ENCODE measurements around the gene PRDX3.

DNA sequence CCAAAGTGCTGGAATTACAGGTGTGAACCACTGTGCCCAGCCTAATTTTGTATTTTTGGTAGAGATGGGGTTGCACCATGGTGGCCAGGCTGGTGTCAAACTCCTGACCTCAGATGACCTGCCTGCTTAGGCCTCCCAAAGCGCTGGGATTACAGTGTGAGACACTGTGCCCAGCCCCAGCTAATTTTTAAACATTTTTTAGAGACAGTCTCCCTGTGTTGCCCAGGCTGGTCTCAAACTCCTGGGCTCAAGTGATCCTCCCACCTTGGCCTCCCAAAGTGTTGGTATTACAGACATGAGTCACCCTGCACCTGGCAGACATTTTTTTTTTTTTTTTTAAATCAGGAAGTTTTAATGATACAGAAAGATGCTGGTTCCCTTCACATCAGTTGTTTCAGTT lies 59.2 kb downstream of the PRDX3 start:
- TF ChIP-seq CTCF (conservative IDR thresholded peaks at IDR 0.05 in 1 of 2, IDR thresholded peaks at IDR 0.05 in 1 of 2; ENCODE audit: extremely low read depth in 1 of 2, insufficient read depth in 1 of 2, low read depth in 1 of 2, low read length in 2 of 2): no peak
- no peak for TF ChIP-seq EZH2 (IDR thresholded peaks at IDR 0.05; ENCODE audit: borderline replicate concordance, low read length)
